ENCODE results near the gene HMCN2. TPM values are rescaled to one million over a fixed set of nuclear protein-coding genes. Genes with fewer than 3 reads are reported as not detected.
A peak's percentile ranks its signal among the peaks of the same experiment; 100 is the strongest.

Gene HMCN2
- total RNA-seq, 6 experiments from 2014 or later = under 0.01 to 0.05 (median 0.02) TPM; not detected in 3

DNA sequence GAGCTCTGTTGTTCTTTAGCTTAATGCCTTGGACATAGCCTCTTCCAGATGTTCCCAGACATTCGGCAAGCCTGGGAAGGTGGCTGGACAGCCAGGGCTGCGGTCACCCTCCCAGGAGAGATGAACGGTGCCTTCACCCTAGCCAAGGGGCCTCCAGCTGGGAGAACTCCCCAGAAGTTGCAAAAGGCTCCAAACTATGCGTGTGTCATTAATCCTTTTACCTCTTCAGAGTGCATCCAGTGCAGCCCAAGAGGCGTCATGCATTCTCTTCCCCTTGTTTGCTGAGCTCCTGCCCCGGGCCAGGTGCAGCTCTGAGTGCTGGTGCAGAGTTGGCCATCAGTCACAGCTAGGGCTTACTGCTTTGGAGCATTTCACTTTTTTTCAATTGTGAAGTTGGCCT, 22.8 kb downstream of the HMCN2 start:
- TF ChIP-seq, protein P1, sequence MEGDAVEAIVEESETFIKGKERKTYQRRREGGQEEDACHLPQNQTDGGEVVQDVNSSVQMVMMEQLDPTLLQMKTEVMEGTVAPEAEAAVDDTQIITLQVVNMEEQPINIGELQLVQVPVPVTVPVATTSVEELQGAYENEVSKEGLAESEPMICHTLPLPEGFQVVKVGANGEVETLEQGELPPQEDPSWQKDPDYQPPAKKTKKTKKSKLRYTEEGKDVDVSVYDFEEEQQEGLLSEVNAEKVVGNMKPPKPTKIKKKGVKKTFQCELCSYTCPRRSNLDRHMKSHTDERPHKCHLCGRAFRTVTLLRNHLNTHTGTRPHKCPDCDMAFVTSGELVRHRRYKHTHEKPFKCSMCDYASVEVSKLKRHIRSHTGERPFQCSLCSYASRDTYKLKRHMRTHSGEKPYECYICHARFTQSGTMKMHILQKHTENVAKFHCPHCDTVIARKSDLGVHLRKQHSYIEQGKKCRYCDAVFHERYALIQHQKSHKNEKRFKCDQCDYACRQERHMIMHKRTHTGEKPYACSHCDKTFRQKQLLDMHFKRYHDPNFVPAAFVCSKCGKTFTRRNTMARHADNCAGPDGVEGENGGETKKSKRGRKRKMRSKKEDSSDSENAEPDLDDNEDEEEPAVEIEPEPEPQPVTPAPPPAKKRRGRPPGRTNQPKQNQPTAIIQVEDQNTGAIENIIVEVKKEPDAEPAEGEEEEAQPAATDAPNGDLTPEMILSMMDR (IDR thresholded peaks at IDR 0.05) = no peak
- Mint-ChIP-seq H3K36me3 (ENCODE audit: low read depth) (no peaks in the 10 kb centered on the region), H3K4me1 (ENCODE audit: low read depth) (no peaks in the 10 kb centered on the region), H3K4me3 (no peak overlapping the region), H3K9me3 (no peaks in the 10 kb centered on the region), H3K27ac (no peak overlapping the region), H3K27me3 (ENCODE audit: insufficient read depth) (peaks cover 69% of the 10 kb centered on the region)
- DNase-seq = no peak

DNA sequence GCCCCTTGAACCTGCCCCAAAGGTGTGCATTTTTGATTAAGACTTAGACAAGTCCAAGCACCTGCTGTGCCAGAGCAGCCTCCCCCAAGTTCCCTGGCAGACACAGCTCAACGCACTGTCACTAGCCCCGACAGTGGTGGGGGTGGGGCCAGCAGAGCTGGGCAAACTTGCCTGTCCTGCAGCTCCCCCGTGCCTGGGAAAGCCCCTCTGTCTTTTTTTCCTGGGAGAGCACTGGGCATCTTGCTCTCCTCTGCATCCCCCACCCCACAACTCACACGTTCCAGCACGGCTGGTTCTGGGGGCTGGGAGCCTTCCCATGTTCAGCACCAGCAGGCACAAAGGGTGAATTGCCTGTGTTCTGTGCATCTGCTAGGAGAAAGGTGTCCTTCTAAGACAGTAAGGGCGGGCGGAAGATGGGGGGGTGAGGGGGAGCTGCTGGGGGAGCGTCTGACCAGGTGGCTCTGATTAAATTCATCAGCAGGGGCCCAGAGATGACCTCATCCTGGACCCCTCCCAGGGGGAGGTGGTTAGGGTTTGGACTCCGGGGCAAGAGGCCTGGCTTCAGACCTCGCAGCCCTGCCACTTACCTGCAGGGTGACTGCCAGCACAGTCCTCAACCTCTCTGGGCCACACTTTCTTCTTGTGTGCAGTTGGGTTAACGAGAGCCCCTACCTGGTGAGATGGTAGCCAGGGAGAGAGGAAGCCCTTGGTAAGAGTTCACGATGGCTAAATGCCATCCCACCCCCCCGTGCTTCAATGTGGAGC, 23.5 kb downstream of the HMCN2 start:
- Mint-ChIP-seq H3K27me3 (ENCODE audit: insufficient read depth) (peaks cover 68% of the 10 kb centered on the region), H3K9me3 (no peaks in the 10 kb centered on the region), H3K4me1 (ENCODE audit: low read depth) (no peaks in the 10 kb centered on the region), H3K36me3 (ENCODE audit: low read depth) (no peaks in the 10 kb centered on the region), H3K4me3 (no peak overlapping the region), H3K27ac (no peak overlapping the region)
- TF ChIP-seq, protein P1 (IDR thresholded peaks at IDR 0.05) = no peak
- DNase-seq = no peak

DNA sequence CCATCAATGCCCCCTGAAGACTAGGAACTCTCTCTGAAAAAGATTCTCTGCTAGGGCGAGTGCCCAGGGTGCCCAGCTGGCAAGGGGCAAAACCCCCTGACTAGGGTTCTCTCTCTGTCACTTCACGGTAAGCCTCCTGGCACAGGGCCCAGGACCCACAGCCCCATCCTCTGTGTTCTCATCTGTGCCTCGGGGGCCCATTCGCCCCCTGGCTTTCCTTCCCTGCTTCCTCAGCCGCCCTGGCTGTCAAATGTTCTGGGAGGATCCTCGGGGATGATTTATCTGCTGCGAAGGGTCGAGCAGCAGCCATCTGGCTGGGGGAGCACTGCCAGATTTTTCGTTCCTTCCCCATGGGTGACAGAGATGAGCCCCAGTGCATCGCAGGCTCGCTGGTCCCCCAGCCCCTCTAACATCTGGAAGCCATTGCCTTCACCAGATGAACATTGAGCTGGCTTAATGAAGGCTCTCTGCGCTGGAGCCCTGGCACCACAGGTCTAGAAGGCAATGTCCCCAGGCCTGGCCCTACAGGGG, 24.2 kb downstream of the HMCN2 start:
- no peak for DNase-seq
- Mint-ChIP-seq H3K4me3 (no peak overlapping the region), H3K27ac (no peak overlapping the region), H3K27me3 (ENCODE audit: insufficient read depth) (peaks cover 69% of the 10 kb centered on the region), H3K9me3 (no peaks in the 10 kb centered on the region), H3K4me1 (ENCODE audit: low read depth) (no peaks in the 10 kb centered on the region), H3K36me3 (ENCODE audit: low read depth) (no peaks in the 10 kb centered on the region)
- TF ChIP-seq, protein P1 (IDR thresholded peaks at IDR 0.05) = no peak

DNA sequence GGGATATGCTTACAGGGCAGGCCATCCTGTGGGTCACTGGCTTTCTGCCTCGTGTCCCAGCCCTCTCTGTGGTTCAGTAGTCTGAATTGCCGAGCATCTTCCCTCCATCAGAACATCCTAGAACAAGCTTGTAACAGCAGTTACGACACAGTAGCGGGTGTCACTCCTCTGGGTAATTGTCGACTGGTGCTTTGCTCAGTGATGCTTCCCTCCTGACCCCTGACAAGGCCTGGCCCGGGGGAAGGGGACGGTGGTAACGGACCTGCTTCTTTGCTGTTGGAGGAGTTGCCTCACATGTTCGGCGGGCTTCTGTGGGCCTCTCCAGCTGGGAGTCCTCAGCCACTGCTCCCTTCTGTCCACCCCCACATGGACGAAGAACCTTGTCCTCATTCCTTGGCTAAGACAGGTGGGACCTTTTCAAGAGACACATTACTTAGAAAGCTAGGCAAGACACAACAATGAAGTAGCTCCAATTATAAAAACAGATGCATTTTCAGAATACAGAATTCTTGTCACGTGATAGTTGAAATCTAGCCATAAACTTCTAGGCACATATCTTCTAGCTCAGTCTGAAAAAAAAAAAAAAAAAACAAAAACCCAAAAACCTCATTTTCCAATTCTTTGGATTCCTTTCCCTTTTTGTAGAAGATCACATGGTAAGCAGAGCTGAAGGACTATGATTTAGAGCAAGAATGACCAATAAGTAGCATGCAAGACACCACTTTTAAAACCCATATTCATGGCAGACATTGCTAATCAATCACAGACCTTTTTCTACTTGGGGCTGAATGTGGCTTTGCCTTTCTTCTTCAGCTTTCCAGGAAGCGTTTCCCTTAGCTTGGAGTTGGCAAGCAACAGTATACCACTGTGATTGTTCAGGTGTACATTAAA, 25.0 kb downstream of the HMCN2 start:
- Mint-ChIP-seq H3K27ac (no peak overlapping the region), H3K27me3 (ENCODE audit: insufficient read depth) (peaks cover 66% of the 10 kb centered on the region), H3K4me1 (ENCODE audit: low read depth) (no peaks in the 10 kb centered on the region), H3K4me3 (no peak overlapping the region), H3K36me3 (ENCODE audit: low read depth) (no peaks in the 10 kb centered on the region), H3K9me3 (no peaks in the 10 kb centered on the region)
- TF ChIP-seq, protein P1 (IDR thresholded peaks at IDR 0.05) = no peak
- DNase-seq = peak; percentile 15

DNA sequence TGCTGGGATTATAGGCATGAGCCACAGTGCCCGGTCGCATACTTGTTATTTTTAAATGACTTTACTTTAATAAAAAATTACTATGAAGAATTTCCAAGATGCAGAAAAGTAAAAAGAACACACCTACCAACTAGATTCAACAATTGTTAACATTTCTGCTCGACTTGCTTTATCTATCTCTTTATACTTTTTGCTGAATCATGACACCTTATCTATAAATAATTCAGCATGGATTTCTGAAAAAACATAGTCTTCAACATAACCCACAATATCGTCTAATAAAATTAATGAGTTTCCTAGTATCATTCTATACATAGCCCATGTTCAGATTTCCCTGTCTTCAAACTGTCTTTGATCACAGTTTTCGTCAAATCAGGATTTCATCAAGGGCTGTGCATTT, 25.9 kb downstream of the HMCN2 start:
- H3K36me3 Mint-ChIP-seq (ENCODE audit: low read depth) = no peaks in the 10 kb centered on the region
- peaks cover 62% of the 10 kb centered on the region for H3K27me3 Mint-ChIP-seq (ENCODE audit: insufficient read depth)
- TF ChIP-seq, protein P1 (IDR thresholded peaks at IDR 0.05) = no peak
- no peak for DNase-seq
- H3K27ac Mint-ChIP-seq = no peak overlapping the region
- H3K4me1 Mint-ChIP-seq (ENCODE audit: low read depth) = no peaks in the 10 kb centered on the region
- no peak overlapping the region for H3K4me3 Mint-ChIP-seq
- H3K9me3 Mint-ChIP-seq = no peaks in the 10 kb centered on the region
